GM23338 (cell line): ENCODE results near the gene PALLD. TPM values are rescaled to one million over a fixed set of nuclear protein-coding genes. Genes with fewer than 3 reads are reported as not detected.

ENCODE experiments used
- ATAC-seq: fragments of 200-7000 bp; cut with Tn5 transposase; 3 replicates; pipeline ENCODE4 v1.9.1; 2020
- DNase-seq: peaks from one replicate; pipeline ENCODE4 v3.0.0-alpha.2; 2015; ENCODE audit warnings: low spot score
- H2AFZ ChIP-seq: fragments of 200-600 bp; sonication (generic); 2 replicates; pipeline ENCODE4 v1.8.0; 2016; ENCODE audit warnings: antibody characterized with exemption, mild to moderate bottlenecking, moderate library complexity
- H3F3A ChIP-seq: fragments of 200-600 bp; sonication (generic); replicated peaks from 2 replicates; pipeline ENCODE4 v1.8.0; 2017; ENCODE audit warnings: antibody characterized with exemption, mixed run types, low read depth
- H3K27ac ChIP-seq: fragments of 200-600 bp; sonication (generic); 2 replicates; pipeline ENCODE4 v1.6.1; 2016; ENCODE audit warnings: low read depth
- H3K27me3 ChIP-seq: fragments of 200-600 bp; sonication (generic); 2 replicates; pipeline ENCODE4 v1.8.0; 2016; ENCODE audit warnings: mild to moderate bottlenecking, mixed run types, moderate library complexity; ENCODE audit not compliant: insufficient read depth
- H3K36me3 ChIP-seq: fragments of 200-600 bp; sonication (generic); 2 replicates; pipeline ENCODE4 v1.8.0; 2016; ENCODE audit warnings: mild to moderate bottlenecking; ENCODE audit not compliant: insufficient read depth
- H3K4me1 ChIP-seq: fragments of 200-600 bp; sonication (generic); 2 replicates; pipeline ENCODE4 v1.8.0; 2016; ENCODE audit warnings: mild to moderate bottlenecking, moderate library complexity; ENCODE audit not compliant: insufficient read depth
- H3K4me2 ChIP-seq: fragments of 200-600 bp; sonication (generic); 2 replicates; pipeline ENCODE4 v1.7.1; 2017; ENCODE audit warnings: mixed run types
- H3K4me3 ChIP-seq: fragments of 200-600 bp; sonication (generic); 2 replicates; pipeline ENCODE4 v1.6.1; 2016; ENCODE audit warnings: mixed run types
- H3K79me2 ChIP-seq: fragments of 200-600 bp; sonication (generic); replicated peaks from 2 replicates; pipeline ENCODE4 v1.8.0; 2017; ENCODE audit warnings: mild to moderate bottlenecking; ENCODE audit not compliant: insufficient read depth
- H3K9me2 ChIP-seq: fragments of 200-600 bp; sonication (generic); 2 replicates; pipeline ENCODE4 v1.8.0; 2017; ENCODE audit not compliant: insufficient read depth
- H4K20me1 ChIP-seq: fragments of 200-600 bp; sonication (generic); replicated peaks from 2 replicates; pipeline ENCODE4 v1.8.0; 2017; ENCODE audit warnings: mild to moderate bottlenecking; ENCODE audit not compliant: insufficient read depth
- H3K27ac Mint-ChIP-seq: 2 replicates; pipeline ENCODE4 v1.8.0; 2020; ENCODE audit warnings: inconsistent platforms, mild to moderate bottlenecking, moderate library complexity, mixed read lengths
- H3K27me3 Mint-ChIP-seq: 3 replicates; pipeline ENCODE4 v1.8.0; 2022; ENCODE audit warnings: low read depth, mild to moderate bottlenecking, moderate library complexity, mixed read lengths, inconsistent platforms; ENCODE audit not compliant: insufficient read depth, poor library complexity
- H3K36me3 Mint-ChIP-seq: 3 replicates; pipeline ENCODE4 v1.8.0; 2021; ENCODE audit warnings: low read depth, mild to moderate bottlenecking, inconsistent platforms, moderate library complexity, mixed read lengths
- H3K4me1 Mint-ChIP-seq: 3 replicates; pipeline ENCODE4 v1.8.0; 2020; ENCODE audit warnings: mild to moderate bottlenecking, inconsistent platforms, mixed read lengths
- H3K4me3 Mint-ChIP-seq: 3 replicates; pipeline ENCODE4 v1.8.0; 2021; ENCODE audit warnings: moderate library complexity, mild to moderate bottlenecking, inconsistent platforms, mixed read lengths
- H3K9me3 Mint-ChIP-seq: 3 replicates; pipeline ENCODE4 v1.8.0; 2020; ENCODE audit warnings: moderate library complexity, mild to moderate bottlenecking, inconsistent platforms, mixed read lengths
- CREB1 ChIP-seq: fragments of 250-450 bp; sonication (Bioruptor Pico); IDR thresholded peaks from 2 replicates; pipeline ENCODE4 v1.5.0; 2020; ENCODE audit warnings: low read depth, mild to moderate bottlenecking, moderate library complexity
- ETS1 ChIP-seq: IDR thresholded peaks from 2 replicates; pipeline ENCODE4 v1.6.1; 2016; ENCODE audit warnings: antibody characterized with exemption
- EZH2 ChIP-seq: fragments of 200-600 bp; sonication (generic); IDR thresholded peaks from one replicate; pipeline ENCODE4 v1.8.0; 2017; ENCODE audit warnings: antibody characterized with exemption, mild to moderate bottlenecking, low read depth; ENCODE audit not compliant: unreplicated experiment
- EZH2phosphoT487 ChIP-seq: fragments of 200-600 bp; sonication (generic); IDR thresholded peaks from one replicate; pipeline ENCODE4 v1.8.1; 2018; ENCODE audit warnings: antibody characterized with exemption; ENCODE audit not compliant: unreplicated experiment
- JUNB ChIP-seq: IDR thresholded peaks from one replicate; pipeline ENCODE4 v1.6.1; 2016; ENCODE audit warnings: antibody characterized with exemption; ENCODE audit not compliant: unreplicated experiment
- NANOG ChIP-seq: IDR thresholded peaks from 2 replicates; pipeline ENCODE4 v1.6.1; 2016; ENCODE audit warnings: antibody characterized with exemption, borderline replicate concordance
- POLR2AphosphoS5 ChIP-seq: IDR thresholded peaks from 2 replicates; pipeline ENCODE4 v1.6.1; 2016; ENCODE audit warnings: antibody characterized with exemption, low read depth
- STAT1 ChIP-seq: IDR thresholded peaks from one replicate; pipeline ENCODE4 v1.6.1; 2016; ENCODE audit warnings: antibody characterized with exemption; ENCODE audit not compliant: unreplicated experiment
- ZNF114 ChIP-seq: fragments of 250-450 bp; sonication (Bioruptor Pico); IDR thresholded peaks from 2 replicates; pipeline ENCODE4 v1.5.0; 2020; ENCODE audit warnings: mild to moderate bottlenecking, moderate library complexity
- ZNF331 ChIP-seq: fragments of 250-450 bp; sonication (Bioruptor Pico); IDR thresholded peaks from 2 replicates; pipeline ENCODE4 v1.5.0; 2020; ENCODE audit warnings: low read depth, mild to moderate bottlenecking, moderate library complexity
- ZNF462 ChIP-seq: fragments of 250-450 bp; sonication (Bioruptor Pico); IDR thresholded peaks from 2 replicates; pipeline ENCODE4 v1.5.0; 2020; ENCODE audit warnings: mild to moderate bottlenecking, moderate library complexity
- polyA plus RNA-seq: library from polyadenylated mRNA; unstranded; fragments of >200 nt; fragmentation: Nextera tagmentation; extraction: Ambion mirVana; gene quantifications from 2 replicates; pipeline ENCODE4 v1.2.1, GENCODE V29; 2016
- total RNA-seq: library from RNA; depleted of rRNA; stranded (reverse); fragments of >200 nt; shearing (Covaris generic); gene quantifications from 2 replicates; pipeline ENCODE4 v1.2.3, GENCODE V29; 2014
- TF ChIP-seq, protein P1 (sequence below): IDR thresholded peaks from one replicate; pipeline ENCODE4 v1.6.1; 2018; ENCODE audit warnings: antibody characterized with exemption; ENCODE audit not compliant: unreplicated experiment
- TF ChIP-seq, protein P2 (sequence below), 2 experiments: fragments of 200-600 bp in 1 of 2; sonication (generic) in 1 of 2; conservative IDR thresholded peaks; 2 replicates each; pipeline versions ENCODE4 v1.5.1 to v1.6.1; 2016 to 2017; ENCODE audit warnings: antibody characterized with exemption in 2 of 2, low read depth in 2 of 2, mild to moderate bottlenecking in 2 of 2, moderate library complexity in 1 of 2

The PALLD gene
- total and polyA plus RNA-seq, 2 experiments from 2014 or later: 13.1 to 30.2 TPM

- Histone ChIP-seq H3K9me2 (no peaks in the 10 kb centered on the region), H3K4me3 (no peak overlapping the region), H3F3A (no peaks in the 10 kb centered on the region), H3K79me2 (no peaks in the 10 kb centered on the region), H3K4me1 (peaks cover 7% of the 10 kb centered on the region), H2AFZ (peak overlapping the region; percentile 25; the same call in 1 of the 2 replicates), H3K4me2 (no peak overlapping the region), H3K27ac (no peak overlapping the region), H4K20me1 (no peaks in the 10 kb centered on the region), H3K27me3 (no peaks in the 10 kb centered on the region), H3K36me3 (no peaks in the 10 kb centered on the region)
- no peak for ATAC-seq
- no peaks in the 10 kb centered on the region for H3K9me3 Mint-ChIP-seq
- peaks cover 3% of the 10 kb centered on the region for H3K27me3 Mint-ChIP-seq
- no peak for DNase-seq
- no peak overlapping the region for H3K27ac Mint-ChIP-seq
- peaks cover 3% of the 10 kb centered on the region; the same call in 1 of the 3 replicates for H3K36me3 Mint-ChIP-seq
- TF ChIP-seq EZH2: no peak
- no peak for TF ChIP-seq ZNF462 (CRISPR knock-in tag)
- TF ChIP-seq NANOG: no peak
- TF ChIP-seq CREB1 (CRISPR knock-in tag): no peak
- no peak for TF ChIP-seq JUNB
- TF ChIP-seq EZH2phosphoT487: no peak
- TF ChIP-seq, protein P1, sequence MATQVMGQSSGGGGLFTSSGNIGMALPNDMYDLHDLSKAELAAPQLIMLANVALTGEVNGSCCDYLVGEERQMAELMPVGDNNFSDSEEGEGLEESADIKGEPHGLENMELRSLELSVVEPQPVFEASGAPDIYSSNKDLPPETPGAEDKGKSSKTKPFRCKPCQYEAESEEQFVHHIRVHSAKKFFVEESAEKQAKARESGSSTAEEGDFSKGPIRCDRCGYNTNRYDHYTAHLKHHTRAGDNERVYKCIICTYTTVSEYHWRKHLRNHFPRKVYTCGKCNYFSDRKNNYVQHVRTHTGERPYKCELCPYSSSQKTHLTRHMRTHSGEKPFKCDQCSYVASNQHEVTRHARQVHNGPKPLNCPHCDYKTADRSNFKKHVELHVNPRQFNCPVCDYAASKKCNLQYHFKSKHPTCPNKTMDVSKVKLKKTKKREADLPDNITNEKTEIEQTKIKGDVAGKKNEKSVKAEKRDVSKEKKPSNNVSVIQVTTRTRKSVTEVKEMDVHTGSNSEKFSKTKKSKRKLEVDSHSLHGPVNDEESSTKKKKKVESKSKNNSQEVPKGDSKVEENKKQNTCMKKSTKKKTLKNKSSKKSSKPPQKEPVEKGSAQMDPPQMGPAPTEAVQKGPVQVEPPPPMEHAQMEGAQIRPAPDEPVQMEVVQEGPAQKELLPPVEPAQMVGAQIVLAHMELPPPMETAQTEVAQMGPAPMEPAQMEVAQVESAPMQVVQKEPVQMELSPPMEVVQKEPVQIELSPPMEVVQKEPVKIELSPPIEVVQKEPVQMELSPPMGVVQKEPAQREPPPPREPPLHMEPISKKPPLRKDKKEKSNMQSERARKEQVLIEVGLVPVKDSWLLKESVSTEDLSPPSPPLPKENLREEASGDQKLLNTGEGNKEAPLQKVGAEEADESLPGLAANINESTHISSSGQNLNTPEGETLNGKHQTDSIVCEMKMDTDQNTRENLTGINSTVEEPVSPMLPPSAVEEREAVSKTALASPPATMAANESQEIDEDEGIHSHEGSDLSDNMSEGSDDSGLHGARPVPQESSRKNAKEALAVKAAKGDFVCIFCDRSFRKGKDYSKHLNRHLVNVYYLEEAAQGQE: no peak
- TF ChIP-seq STAT1: no peak
- no peak for TF ChIP-seq POLR2AphosphoS5
- TF ChIP-seq, protein P2, sequence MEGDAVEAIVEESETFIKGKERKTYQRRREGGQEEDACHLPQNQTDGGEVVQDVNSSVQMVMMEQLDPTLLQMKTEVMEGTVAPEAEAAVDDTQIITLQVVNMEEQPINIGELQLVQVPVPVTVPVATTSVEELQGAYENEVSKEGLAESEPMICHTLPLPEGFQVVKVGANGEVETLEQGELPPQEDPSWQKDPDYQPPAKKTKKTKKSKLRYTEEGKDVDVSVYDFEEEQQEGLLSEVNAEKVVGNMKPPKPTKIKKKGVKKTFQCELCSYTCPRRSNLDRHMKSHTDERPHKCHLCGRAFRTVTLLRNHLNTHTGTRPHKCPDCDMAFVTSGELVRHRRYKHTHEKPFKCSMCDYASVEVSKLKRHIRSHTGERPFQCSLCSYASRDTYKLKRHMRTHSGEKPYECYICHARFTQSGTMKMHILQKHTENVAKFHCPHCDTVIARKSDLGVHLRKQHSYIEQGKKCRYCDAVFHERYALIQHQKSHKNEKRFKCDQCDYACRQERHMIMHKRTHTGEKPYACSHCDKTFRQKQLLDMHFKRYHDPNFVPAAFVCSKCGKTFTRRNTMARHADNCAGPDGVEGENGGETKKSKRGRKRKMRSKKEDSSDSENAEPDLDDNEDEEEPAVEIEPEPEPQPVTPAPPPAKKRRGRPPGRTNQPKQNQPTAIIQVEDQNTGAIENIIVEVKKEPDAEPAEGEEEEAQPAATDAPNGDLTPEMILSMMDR (conservative IDR thresholded peaks at IDR 0.05; ENCODE audit: low read depth in 2 of 2): no peak
- TF ChIP-seq ETS1: no peak
- TF ChIP-seq ZNF331 (CRISPR knock-in tag): no peak
- TF ChIP-seq ZNF114 (CRISPR knock-in tag): no peak
- H3K4me1 Mint-ChIP-seq: peaks cover 21% of the 10 kb centered on the region
- no peak overlapping the region for H3K4me3 Mint-ChIP-seq
These were observed 63.6 kb downstream of the PALLD start for GRCh38 chr4:168560184-168561180.
